ENCODE measurements around the gene KLK8. TPM values are rescaled to one million over a fixed set of nuclear protein-coding genes. Genes with fewer than 3 reads are reported as not detected.
"Not testable (repeated sequence)": the region's sequence is repeated elsewhere in the genome, so short reads cannot be mapped to it uniquely, and the experiment has no call there.

The KLK8 gene
- total RNA-seq, 2 donors from 2014 or later = 2.9 TPM; not detected in 1

DNA sequence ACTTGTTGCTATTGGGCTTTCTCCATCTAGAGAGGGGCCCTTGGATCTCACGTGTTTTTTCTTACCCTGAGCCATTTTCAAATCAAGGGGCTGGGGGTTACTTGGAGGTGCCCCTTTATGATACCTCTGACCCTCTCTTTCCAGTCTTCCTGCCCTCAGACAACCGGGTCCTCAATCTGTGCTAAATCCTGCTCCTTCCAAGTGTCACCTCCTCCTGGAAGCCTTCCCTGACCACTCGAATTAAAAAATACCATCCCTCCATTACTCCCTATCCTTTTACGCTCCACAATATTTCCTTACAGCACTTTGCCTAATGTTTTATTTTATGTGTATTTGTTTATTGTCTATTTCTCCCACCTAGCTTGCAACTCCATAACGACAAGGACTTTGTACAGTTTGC, 3.3 kb downstream of the KLK8 start:
- no peaks in the 10 kb centered on the region for H3K4me1 ChIP-seq
- peaks cover 0 to 11% of the 10 kb centered on the region in 2 donors for H3K27me3 ChIP-seq
- TF ChIP-seq, protein P1, sequence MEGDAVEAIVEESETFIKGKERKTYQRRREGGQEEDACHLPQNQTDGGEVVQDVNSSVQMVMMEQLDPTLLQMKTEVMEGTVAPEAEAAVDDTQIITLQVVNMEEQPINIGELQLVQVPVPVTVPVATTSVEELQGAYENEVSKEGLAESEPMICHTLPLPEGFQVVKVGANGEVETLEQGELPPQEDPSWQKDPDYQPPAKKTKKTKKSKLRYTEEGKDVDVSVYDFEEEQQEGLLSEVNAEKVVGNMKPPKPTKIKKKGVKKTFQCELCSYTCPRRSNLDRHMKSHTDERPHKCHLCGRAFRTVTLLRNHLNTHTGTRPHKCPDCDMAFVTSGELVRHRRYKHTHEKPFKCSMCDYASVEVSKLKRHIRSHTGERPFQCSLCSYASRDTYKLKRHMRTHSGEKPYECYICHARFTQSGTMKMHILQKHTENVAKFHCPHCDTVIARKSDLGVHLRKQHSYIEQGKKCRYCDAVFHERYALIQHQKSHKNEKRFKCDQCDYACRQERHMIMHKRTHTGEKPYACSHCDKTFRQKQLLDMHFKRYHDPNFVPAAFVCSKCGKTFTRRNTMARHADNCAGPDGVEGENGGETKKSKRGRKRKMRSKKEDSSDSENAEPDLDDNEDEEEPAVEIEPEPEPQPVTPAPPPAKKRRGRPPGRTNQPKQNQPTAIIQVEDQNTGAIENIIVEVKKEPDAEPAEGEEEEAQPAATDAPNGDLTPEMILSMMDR (IDR thresholded peaks at IDR 0.05) = no peak
- no peak for DNase-seq (ENCODE audit: low spot score)
- H3K27ac ChIP-seq = no peak overlapping the region
- no peaks in the 10 kb centered on the region for H3K9me3 ChIP-seq
- no peak overlapping the region for H3K4me3 ChIP-seq
- no peaks in the 10 kb centered on the region for H3K36me3 ChIP-seq

DNA sequence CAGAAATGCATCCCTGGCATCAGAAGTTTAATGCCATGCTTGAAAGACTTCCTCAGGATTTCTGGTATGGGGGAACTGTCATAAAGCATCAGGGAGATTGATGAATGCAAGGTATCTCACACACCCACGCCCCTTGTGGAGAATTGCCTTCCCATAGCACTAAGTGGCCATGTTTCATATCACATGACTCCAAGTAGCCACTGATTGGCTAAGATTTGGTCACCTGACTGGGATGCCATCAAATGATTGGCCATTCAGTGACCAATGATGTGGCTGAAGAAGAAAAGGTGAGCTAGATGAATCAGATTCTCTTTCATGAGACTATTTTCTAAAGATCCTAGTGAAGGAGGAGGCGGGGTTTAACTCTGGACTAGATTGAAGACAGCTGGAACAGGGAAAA, 7.3 kb downstream of the KLK8 start:
- TF ChIP-seq, protein P1 (IDR thresholded peaks at IDR 0.05) = no peak
- H3K4me1 ChIP-seq = no peaks in the 10 kb centered on the region
- no peak overlapping the region for H3K27ac ChIP-seq
- H3K9me3 ChIP-seq = no peaks in the 10 kb centered on the region
- no peaks in the 10 kb centered on the region for H3K27me3 ChIP-seq
- H3K36me3 ChIP-seq = no peaks in the 10 kb centered on the region
- DNase-seq (ENCODE audit: low spot score) = no peak
- no peak overlapping the region for H3K4me3 ChIP-seq

DNA sequence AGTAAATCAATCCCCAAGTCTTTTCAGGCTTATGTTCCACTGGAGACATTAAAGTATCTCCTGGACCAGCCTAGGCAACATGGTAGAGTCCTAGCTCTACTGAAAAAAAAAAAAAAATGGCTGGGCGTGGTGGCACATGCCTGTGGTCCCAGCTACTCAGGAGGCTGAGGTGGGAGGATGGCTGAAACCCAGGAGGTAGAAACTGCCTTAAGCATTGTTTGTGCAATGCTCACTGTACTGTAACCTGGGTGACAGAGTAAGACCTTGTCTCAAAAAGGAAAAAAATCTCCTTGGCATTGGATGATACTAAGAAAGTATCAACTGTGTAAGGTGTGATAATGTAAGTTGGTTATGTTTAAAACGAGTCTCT, 8.8 kb downstream of the KLK8 start:
- Histone ChIP-seq H3K4me3 (no peak overlapping the region), H3K4me1 (no peaks in the 10 kb centered on the region), H3K36me3 (no peaks in the 10 kb centered on the region), H3K9me3 (no peaks in the 10 kb centered on the region), H3K27ac (no peak overlapping the region), H3K27me3 (no peaks in the 10 kb centered on the region)
- no peak for DNase-seq (ENCODE audit: low spot score)
- TF ChIP-seq, protein P1 (IDR thresholded peaks at IDR 0.05) = no peak

DNA sequence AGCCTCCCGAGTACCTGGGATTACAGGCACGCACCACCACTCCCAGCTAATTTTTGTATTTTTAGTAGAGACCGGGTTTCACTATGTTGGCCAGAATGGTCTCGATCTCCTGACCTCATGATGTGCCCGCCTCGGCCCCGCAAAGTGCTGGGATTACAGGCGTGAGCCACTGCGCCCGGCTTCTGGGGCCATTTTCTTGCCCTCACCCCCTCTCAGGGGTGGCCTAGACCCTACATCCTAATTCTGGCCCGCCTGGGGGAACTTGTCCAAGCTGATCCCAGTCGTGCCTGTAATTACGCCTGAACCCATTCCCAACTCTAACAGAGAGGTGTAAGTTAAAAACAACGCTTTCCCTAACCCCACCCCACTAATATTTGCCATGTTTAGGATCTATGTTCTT, 17.0 kb downstream of the KLK8 start:
- DNase-seq (ENCODE audit: low spot score); H3K4me3 ChIP-seq; H3K27ac ChIP-seq; H3K4me1 ChIP-seq; H3K27me3 ChIP-seq; H3K9me3 ChIP-seq; H3K36me3 ChIP-seq: not testable (repeated sequence)

DNA sequence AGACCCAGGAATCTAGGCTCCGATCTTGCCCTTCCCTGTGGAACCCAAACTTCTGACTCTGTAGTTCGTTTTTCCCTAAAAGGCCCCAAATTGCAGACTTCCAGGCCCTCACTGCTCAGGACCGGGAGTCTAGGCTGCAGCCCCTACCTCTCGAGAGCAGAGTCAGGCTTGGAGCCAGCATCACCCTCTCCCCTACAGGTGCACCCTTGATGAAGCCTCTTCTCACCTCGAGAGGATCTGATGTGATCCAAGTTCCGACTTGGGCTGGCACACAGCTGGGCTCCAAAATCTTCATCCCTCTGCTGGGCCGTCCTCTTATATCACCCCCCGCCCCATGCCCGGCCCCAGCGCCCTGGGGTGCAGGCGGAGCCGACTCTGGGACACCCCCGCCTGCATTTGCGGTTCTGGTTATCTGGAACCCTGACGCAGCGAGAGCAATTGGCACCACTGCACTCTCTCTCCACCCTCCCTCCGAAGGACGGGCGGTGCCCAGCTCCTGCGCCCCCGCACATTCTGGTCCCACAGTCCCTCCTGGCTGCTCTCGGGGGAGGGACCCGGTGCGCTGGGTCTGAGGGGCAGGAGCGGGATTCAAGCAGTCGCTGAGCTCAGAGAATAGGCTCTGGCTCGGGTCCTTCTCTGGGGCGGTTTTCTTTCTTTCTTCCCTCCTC, 17.6 kb downstream of the KLK8 start, which contains the start of gene KLK7:
Gene KLK7 (minus strand): TSS at position 293 of the 668 bp plus-strand sequence. CDS start 1,518 bp downstream, outside the sequence.
- TF ChIP-seq, protein P1 (IDR thresholded peaks at IDR 0.05) = no peak
- no peaks in the 10 kb centered on the region for H3K27me3 ChIP-seq

DNA sequence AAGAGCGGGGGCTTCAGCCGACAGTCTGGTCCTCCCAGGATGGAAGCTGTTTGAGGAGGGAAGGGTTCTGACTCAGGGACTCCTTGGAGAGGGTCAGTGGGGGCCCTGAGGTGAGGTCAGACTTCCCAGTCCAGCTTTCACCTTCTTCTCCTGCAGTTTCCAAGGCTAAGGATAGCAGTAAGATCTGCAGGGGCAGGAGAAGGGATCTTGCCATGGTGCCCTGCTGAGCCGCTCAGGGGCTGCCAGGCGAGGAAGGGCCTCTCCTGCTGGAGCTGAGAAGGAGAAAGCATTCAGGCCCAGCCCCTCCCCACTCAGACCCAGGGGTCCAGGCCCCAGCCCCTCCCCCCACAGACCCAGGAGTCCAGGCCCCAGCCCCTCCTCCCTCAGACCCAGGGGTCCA, 19.2 kb downstream of the KLK8 start:
- TF ChIP-seq, protein P1 (IDR thresholded peaks at IDR 0.05) = no peak

More for the DNA sequence above, 17.6 kb downstream of the KLK8 start, which contains the start of gene KLK7:
- Histone ChIP-seq H3K36me3 (no peaks in the 10 kb centered on the region), H3K4me3 (no peak within 1 kb of the TSS), H3K27ac (no peak within 1 kb of the TSS), H3K4me1 (no peaks in the 10 kb centered on the region), H3K9me3 (no peaks in the 10 kb centered on the region)
- DNase-seq (ENCODE audit: low spot score) = no peak

More for the DNA sequence above, 19.2 kb downstream of the KLK8 start:
- no peak for DNase-seq (ENCODE audit: low spot score)
- Histone ChIP-seq H3K36me3 (no peaks in the 10 kb centered on the region), H3K9me3 (no peaks in the 10 kb centered on the region), H3K27ac (no peak overlapping the region), H3K27me3 (no peaks in the 10 kb centered on the region), H3K4me1 (no peaks in the 10 kb centered on the region), H3K4me3 (no peak overlapping the region)
